HG02610 (cell line): ENCODE results near the gene SOX3.

Source experiments
- ATAC-seq: cut with Tn5 transposase; IDR thresholded peaks from one replicate; pipeline ENCODE4 v1.9.1; 2021; ENCODE audit warnings: mild to moderate bottlenecking, moderate library complexity; ENCODE audit not compliant: unreplicated experiment

The SOX3 gene

DNA sequence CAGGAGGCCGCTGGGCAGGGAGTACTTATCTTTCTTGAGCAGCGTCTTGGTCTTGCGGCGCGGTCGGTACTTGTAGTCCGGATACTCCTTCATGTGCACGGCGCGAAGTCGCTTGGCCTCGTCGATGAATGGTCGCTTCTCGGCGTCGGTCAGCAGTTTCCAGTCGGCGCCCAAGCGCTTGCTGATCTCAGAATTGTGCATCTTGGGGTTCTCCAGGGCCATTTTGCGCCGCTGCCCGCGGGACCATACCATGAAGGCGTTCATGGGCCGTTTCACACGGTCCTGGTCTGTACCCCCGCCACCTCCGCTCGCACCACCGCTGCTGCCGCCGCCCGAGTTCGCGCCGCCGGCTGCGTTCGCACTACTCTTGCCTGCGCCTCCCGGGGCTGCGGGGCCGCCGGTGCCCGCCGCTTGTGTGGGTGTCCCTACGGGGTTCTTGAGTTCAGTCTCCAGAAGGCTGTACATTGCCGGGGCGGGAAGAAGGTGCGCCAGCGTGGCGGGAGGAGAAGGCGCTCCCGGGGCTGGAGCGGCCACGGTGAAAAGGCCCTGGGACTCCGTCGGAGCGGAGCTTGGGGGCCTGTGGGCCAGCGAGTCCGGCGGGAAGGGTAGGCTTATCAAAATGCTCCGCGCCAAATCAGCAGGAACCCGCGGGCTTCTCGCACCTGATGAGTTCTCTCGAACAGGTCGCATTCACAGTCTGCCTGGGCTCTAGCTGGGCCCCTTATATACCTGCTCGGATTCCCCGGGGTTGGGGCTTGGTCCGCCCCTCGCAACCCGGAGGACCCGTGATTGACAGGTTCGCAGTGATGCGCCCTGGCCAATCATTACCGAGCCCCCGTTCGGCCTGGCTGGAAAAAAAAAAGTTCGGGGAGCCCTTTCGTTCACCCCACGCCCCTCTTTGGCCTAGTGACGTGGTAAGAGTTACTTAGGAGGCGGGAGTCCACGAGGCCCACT, at the start of gene SOX3:
Gene SOX3 (minus strand): TSS at position 699 of the 954 bp plus-strand sequence. CDS start 9 bp downstream, at position 690.
- no peak for ATAC-seq

GRCh38 chrX:140548985-140549384, 44.1 kb upstream of the SOX3 start:
- ATAC-seq = no peak

DNA sequence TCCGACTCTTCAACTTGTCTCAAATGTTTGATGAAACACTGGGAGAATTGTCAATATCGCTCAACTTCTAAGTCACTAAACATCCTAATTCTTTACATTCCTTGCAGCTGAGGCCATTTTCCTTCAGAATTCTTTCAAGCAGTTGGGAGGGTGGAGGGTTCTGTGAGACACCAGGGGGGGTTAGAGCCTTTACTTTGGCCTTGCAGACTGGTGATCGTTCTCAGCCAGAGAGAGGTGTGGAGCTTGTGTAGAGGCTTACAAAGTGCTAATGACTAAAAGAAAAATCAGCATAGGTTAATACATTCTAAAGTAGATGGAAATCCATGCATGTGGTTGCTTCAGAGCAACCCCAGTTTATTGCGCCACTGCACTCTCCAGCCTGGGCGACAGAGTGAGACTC, 21.3 kb upstream of the SOX3 start:
- ATAC-seq = no peak

GRCh38 chrX:140525448-140525847, 20.6 kb upstream of the SOX3 start:
- ATAC-seq = no peak

DNA sequence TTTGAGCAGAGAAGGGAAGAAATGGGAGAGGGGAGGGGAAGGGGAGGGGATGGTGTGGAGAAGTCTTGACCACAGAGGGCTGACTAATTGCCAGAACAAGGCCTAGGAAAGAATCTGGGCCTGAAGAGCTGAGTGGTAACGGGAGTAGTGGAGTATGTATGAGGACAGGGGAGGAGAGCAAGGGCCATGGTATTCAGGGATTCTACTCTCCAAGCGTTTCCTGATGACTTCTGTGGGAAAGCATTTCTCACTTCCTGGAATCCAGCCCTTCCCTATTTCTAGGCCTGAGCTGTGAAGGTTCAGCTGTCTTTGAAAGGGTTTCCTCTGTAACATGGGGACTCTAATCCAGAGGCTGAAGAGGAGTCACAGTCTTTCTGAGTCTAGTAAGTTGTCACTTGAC, 19.7 kb upstream of the SOX3 start:
- ATAC-seq = no peak

DNA sequence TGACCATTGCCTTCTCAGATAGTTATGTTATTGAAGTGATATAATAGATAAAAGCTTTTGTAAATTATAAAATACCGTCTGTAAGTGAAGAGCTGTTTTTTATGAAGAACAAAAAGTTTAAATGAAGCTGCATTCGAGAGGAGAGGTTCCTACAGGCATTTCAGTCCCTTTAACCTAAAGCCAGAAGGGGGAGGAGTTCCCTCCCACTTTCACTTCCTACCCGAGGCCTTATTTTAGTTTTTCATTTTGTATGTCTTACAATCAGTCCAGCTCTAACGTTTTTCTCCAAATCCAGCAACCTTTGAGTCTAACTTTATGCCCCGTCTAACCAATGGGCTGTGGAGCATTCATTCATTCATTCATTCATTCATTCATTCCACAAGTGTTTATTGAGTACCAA, 16.5 kb upstream of the SOX3 start:
- no peak for ATAC-seq

GRCh38 chrX:140514554-140514953, 9.7 kb upstream of the SOX3 start:
- no peak for ATAC-seq

DNA sequence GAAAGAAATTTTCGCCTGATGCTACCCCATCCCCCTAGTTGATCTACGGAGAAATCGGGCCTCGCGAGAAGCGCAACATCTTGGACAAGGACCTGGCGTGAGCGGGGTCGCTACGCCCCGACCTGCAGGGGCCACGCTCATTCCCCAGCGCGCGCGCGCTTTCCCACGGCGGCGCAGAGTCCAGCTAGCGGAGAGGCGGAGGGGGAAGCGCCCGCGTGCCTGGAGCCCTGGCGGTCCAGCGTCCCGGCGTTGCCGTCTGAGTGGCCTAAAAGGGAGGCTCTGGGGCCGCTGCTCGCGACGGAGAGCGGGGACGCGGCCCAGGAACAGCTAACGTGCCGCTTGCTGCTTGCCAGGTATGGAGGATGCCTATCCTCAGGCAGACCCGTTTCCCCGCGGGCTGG, 6.0 kb upstream of the SOX3 start:
- ATAC-seq = no peak

DNA sequence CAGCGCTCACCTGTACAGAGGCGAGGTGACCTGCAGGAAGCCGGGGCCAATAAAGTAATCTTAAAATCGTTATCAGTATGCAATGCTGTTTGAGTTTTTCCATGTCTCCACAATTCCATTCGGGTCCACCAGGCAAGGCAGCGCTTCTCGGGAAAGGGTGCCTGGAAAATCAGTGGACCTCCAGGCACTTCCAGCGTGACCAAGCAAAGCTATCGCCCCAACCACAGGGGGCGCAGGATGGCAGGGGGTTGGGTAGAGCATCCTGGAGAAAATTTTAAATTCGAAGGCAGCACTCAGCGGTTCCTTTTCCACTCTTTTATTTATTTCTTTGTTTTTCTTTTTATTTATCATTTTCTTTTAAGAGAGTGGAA, 5.4 kb upstream of the SOX3 start:
- ATAC-seq = no peak

GRCh38 chrX:140509468-140510305, 4.8 kb upstream of the SOX3 start:
- no peak for ATAC-seq

- no peak for ATAC-seq
Measured at GRCh38 chrX:140508958-140509357, 4.1 kb upstream of the SOX3 start.

DNA sequence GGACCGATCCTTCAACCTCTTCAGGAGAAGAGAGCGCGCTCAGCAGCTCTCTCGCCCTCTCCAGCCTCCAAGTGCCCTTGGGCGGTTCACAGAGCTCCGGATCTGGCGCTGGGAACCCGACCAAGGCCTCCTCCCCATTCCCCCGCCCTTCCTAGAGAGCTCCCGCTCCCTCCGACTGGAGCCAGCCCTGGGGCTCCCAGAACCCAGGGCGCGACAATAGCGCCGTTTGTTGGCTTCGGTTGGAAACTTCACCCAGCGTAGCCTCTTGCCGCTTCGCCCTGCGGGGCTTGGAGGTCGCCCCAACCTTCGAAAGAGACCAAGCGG, 3.1 kb upstream of the SOX3 start:
- no peak for ATAC-seq

DNA sequence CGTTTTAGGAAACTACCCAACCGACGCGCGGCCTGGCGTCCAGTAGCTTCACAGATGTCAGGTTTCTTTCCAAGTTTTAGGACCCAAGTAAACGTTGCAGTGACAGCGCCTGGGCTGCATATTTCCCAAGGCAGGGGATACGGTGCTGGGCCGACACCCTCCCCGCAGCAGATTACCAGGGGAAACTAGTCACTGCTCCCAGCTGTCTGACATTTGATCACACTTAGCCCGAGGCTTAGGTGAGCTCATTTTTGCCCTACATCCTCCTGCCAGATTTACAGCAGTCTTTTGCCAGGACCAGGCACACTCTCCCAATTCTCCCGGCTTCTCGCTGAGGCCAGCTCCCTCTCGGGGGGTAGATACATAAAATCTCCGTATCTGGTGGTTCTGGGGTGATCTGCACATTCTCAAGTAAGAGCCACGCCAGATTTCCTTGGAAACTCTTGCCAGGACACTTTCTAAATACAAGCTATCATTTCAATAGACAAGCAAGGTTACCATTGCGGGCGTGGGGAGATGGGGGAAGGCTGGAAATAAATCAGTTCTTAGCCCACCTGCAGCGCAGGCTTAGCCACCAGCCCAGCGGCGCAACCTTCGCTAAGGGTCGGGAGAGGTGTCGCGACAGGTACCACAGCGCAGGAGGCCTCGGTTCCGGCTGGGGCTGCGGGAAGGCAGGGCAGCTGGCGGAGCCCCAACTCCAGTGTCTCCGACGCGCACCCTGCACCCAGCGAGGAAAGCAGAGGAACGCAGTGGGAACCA, 2.5 kb upstream of the SOX3 start:
- ATAC-seq = no peak

GRCh38 chrX:140505421-140506337, 810 bp upstream of the SOX3 start:
- no peak for ATAC-seq

DNA sequence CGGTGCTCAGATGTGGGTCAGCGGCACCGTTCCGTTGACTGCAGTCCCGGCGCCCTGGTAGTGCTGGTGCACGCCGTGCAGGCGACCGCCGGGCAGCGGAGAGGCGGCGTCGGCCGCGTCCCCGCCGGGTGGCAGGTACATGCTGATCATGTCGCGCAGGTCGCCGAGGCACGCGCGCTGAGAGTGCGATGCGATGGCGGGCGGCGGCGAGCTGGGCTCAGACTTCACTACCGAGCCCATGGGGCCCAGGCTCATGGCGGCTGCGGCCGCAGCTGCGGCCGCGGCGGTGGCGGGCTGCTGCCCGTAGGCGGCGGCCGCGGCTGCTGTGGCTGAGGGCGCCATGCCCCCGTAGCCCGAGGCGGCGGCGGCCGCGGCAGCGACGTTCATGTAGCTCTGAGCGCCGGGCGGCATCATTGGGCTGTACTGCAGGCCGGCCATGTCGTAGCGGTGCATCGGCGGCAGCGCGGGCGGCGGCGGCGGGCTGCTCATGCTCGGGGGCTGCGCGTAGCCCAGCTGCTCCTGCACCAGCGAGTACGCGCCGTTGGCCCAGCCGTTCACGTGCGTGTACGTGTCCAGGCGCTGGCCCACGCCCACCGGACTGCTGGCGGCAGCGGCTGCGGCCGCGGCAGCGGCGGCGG, 1.0 kb downstream of the SOX3 start:
- no peak for ATAC-seq

DNA sequence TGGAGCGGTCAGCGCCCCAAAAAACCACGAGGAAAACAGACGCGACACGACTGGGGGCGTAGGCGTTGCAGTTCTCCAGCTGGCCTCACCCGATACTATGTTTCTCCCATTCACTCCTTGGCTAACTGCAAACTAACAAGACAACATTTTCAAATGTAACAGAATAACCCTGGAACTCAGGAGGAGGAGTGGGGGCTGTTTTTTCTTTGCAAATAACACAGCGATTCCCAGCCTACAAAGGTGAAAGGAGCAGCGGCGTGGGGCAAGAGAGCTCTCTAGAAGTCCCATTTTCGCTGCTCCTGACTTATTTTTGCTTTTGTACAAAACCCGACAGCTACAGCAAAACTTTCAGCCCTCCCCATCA, 1.6 kb downstream of the SOX3 start:
- no peak for ATAC-seq

DNA sequence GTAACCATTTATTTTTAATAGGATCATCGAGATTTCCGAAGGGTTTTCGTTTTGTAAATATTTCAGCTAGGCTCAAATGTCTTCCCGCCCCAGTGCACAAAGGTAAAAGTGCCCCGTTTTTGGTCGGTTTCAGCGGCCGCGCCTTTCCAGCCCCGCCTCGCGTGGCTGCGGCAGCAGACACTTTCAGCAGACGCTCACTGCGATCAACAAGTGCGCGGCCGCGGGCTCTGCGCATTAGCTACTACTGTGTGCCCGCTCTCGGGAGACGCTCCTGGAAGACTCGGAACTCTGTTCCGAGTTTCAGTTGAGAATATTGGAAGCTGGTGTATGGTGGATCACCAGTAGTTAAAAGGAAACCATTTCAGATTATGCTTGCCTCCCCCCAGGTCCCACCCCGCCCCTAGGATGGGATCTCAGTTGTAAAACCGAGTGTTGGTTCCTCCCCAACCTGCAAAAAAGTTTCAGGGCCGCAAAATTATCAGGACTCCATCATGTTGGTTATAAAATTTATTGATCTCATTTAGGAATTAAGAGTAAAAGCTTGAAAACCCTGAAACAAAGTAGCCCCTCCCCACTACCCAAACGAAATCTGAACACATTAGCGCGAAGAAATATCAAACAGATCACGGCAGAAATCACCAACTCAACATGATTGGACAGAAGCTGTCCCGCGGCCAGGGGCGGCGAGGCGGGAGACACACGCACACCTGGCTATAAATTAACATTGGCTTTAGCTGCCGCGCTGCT, 2.2 kb downstream of the SOX3 start:
- no peak for ATAC-seq

DNA sequence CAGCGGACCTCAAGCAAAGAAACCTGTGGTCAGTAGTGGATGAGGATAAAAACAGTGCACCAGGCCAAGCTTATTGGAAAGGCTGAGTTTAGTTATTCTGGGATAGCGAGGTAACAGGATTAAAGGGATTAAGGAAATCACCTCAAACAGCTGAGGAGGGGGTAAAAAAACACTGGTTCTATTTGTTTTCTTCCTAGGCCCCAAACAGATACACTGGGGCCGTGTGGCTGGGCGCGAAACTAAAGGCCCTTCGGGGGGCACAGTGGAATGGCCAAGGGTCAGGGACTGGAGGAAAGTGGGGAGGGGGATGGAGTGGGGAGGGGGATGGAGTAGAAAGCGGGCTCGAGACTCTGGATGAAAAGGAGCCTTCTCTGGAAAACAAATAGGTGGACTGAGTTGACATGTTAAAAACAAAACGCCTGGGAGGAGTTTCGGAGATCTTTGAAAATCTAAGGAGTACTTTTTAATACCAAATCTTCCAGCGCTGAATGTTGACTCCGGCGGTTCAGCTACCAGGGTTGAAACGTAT, 2.9 kb downstream of the SOX3 start:
- ATAC-seq = no peak

- no peak for ATAC-seq
Measured at GRCh38 chrX:140501321-140501720, 3.5 kb downstream of the SOX3 start.
